HCT116 (cell line): ENCODE results near the gene ABI1. TPM values are rescaled to one million over a fixed set of nuclear protein-coding genes. Genes with fewer than 3 reads are reported as not detected.

Source experiments
- ATAC-seq: fragments of 200-7000 bp; cut with Tn5 transposase; 2 replicates; pipeline ENCODE4 v1.9.1; 2020; ENCODE audit warnings: mild to moderate bottlenecking, moderate library complexity
- BruUV-seq: library from RNA; stranded (reverse); fragments of 400-500 nt; replicated peaks from 2 replicates; lab custom pipeline; 2021; lab: Mats Ljungman, UMichigan
- CTCF ChIA-PET: fragments of 300-600 bp; sonication (Branson Sonifier 250); formaldehyde crosslinking; loops from one replicate; lab custom pipeline; 2021; ENCODE audit warnings: antibody characterized with exemption; lab: Charles Lee
- POLR2A ChIA-PET: fragments of 300-600, 350-600 bp; sonication (Branson Sonifier 250); formaldehyde crosslinking; loops from one replicate; lab custom pipeline; 2021; ENCODE audit warnings: antibody characterized with exemption; lab: Charles Lee
- RAD21 ChIA-PET, 2 experiments: fragments of 300-600 bp; sonication (Branson Sonifier 250); formaldehyde crosslinking; loops; one replicate each; lab custom pipeline; 2023; ENCODE audit warnings: low total read pairs in 2 of 2; ENCODE audit not compliant: uncharacterized antibody in 2 of 2, unreplicated experiment in 2 of 2, low non-redundant PET in 1 of 2; lab: Charles Lee
- DNase-seq: peaks from one replicate; pipeline ENCODE4 v3.0.0-alpha.2; 2010; ENCODE audit warnings: low read depth, low spot score
- H2AFZ ChIP-seq: fragments of 200-600 bp; shearing (Covaris generic), sonication (generic); 2 replicates; pipeline ENCODE4 v1.6.1; 2017; ENCODE audit warnings: low read depth, mixed run types, mixed read lengths, antibody characterized with exemption, low read length; ENCODE audit not compliant: poor library complexity, severe bottlenecking
- H3K27ac ChIP-seq: 2 replicates; pipeline ENCODE4 v1.5.1; 2012; ENCODE audit warnings: low read depth, low read length
- H3K27me3 ChIP-seq: fragments of 200-600 bp; sonication (generic); 2 replicates; pipeline ENCODE4 v1.6.1; 2016; ENCODE audit warnings: mixed run types, low read length, mixed read lengths; ENCODE audit not compliant: insufficient read depth
- H3K36me3 ChIP-seq, 2 experiments: fragments of 200-500 bp in 1 of 2; fragments of 200-600 bp in 1 of 2; sonication (Bioruptor generic) in 1 of 2; sonication (generic) in 1 of 2; 2 replicates each; pipeline versions ENCODE4 v1.5.1 to v1.6.1; 2014 to 2016; ENCODE audit warnings: low read length in 2 of 2, inconsistent platforms in 1 of 2, mixed read lengths in 1 of 2, mixed run types in 1 of 2; ENCODE audit not compliant: insufficient read depth in 2 of 2, control insufficient read depth in 1 of 2
- H3K4me1 ChIP-seq, 2 experiments: fragments of 200-600 bp in 1 of 2; sonication (generic) in 1 of 2; 2 replicates each; pipeline versions ENCODE4 v1.5.1 to v1.6.1; 2012 to 2017; ENCODE audit warnings: low read length in 2 of 2, inconsistent platforms in 1 of 2, mild to moderate bottlenecking in 1 of 2, mixed read lengths in 1 of 2, mixed run types in 1 of 2, moderate library complexity in 1 of 2; ENCODE audit not compliant: insufficient read depth in 2 of 2, control insufficient read depth in 1 of 2
- H3K4me2 ChIP-seq: fragments of 200-600 bp; sonication (generic); 2 replicates; pipeline ENCODE4 v1.6.1; 2017; ENCODE audit warnings: mixed run types, low read length, mixed read lengths
- H3K4me3 ChIP-seq, 2 experiments: fragments of 200-600 bp in 1 of 2; sonication (generic) in 1 of 2; replicated peaks in 1 of 2; 2 replicates each; pipeline ENCODE4 v1.5.1; 2011 to 2016; ENCODE audit warnings: low read length in 2 of 2, control low read depth in 1 of 2, low read depth in 1 of 2, mild to moderate bottlenecking in 1 of 2, mixed read lengths in 1 of 2, mixed run types in 1 of 2
- H3K79me2 ChIP-seq: fragments of 200-600 bp; sonication (generic); 2 replicates; pipeline ENCODE4 v1.6.1; 2017; ENCODE audit warnings: mild to moderate bottlenecking, mixed run types, low read length, moderate library complexity, mixed read lengths; ENCODE audit not compliant: insufficient read depth
- H3K9ac ChIP-seq: fragments of 200-600 bp; sonication (generic); 2 replicates; pipeline ENCODE4 v1.6.1; 2016; ENCODE audit warnings: low read length, mixed read lengths
- H3K9me2 ChIP-seq: fragments of 200-600 bp; sonication (generic), shearing (Covaris generic); 2 replicates; pipeline ENCODE4 v1.6.1; 2017; ENCODE audit warnings: mixed run types, mild to moderate bottlenecking, moderate library complexity; ENCODE audit not compliant: insufficient read depth
- H3K9me3 ChIP-seq, 2 experiments: fragments of 200-500 bp in 1 of 2; fragments of 200-600 bp in 1 of 2; sonication (Bioruptor generic) in 1 of 2; sonication (generic) in 1 of 2; 2 replicates each; pipeline ENCODE4 v1.6.1; 2014 to 2017; ENCODE audit warnings: low read length in 2 of 2, mixed read lengths in 2 of 2, inconsistent platforms in 1 of 2, low read depth in 1 of 2, mild to moderate bottlenecking in 1 of 2, mixed run types in 1 of 2, moderate library complexity in 1 of 2; ENCODE audit not compliant: control insufficient read depth in 1 of 2, insufficient read depth in 1 of 2
- H4K20me1 ChIP-seq: fragments of 200-600 bp; sonication (generic), shearing (Covaris generic); 2 replicates; pipeline ENCODE4 v1.6.1; 2017; ENCODE audit warnings: mixed run types, mild to moderate bottlenecking, moderate library complexity; ENCODE audit not compliant: insufficient read depth
- EGR1 ChIP-seq: IDR thresholded peaks from 2 replicates; pipeline ENCODE4 v1.6.1; 2012; ENCODE audit warnings: low read depth
- ELF1 ChIP-seq: IDR thresholded peaks from 2 replicates; pipeline ENCODE4 v1.6.1; 2012; ENCODE audit warnings: low read depth, borderline replicate concordance
- POLR2AphosphoS5 ChIP-seq: IDR thresholded peaks from 2 replicates; pipeline ENCODE4 v1.6.1; 2011; ENCODE audit warnings: mild to moderate bottlenecking, low read depth, low read length, moderate library complexity
- SIN3A ChIP-seq: IDR thresholded peaks from 2 replicates; pipeline ENCODE4 v1.6.1; 2012; ENCODE audit warnings: low read depth
- SP1 ChIP-seq: IDR thresholded peaks from 2 replicates; pipeline ENCODE4 v1.6.1; 2012; ENCODE audit warnings: low read depth
- SRF ChIP-seq: IDR thresholded peaks from 2 replicates; pipeline ENCODE4 v1.6.1; 2012; ENCODE audit warnings: low read depth
- TCF7L2 ChIP-seq: IDR thresholded peaks from 2 replicates; pipeline ENCODE4 v1.7.0; 2011; ENCODE audit warnings: borderline replicate concordance, inconsistent platforms; ENCODE audit not compliant: insufficient read depth, insufficient read length; ENCODE audit errors: extremely low read depth
- intact Hi-C: fragments of 100-400 bp; cut with micrococcal nuclease; formaldehyde crosslinking; loops from 2 replicates; pipeline ENCODE4 v1.10.0; 2022
- total RNA-seq: library from RNA; stranded (reverse); gene quantifications from one replicate; pipeline ENCODE4 v1.2.1, GENCODE V29; 2021; ENCODE audit not compliant: unreplicated experiment
- TF ChIP-seq, protein P1 (sequence below): IDR thresholded peaks from 2 replicates; pipeline ENCODE4 v1.6.1; 2011; ENCODE audit warnings: mild to moderate bottlenecking, low read length, moderate library complexity; ENCODE audit not compliant: insufficient replicate concordance; ENCODE audit errors: extremely low read depth
- TF ChIP-seq, protein P2 (sequence below): IDR thresholded peaks from 2 replicates; pipeline ENCODE4 v1.6.1; 2012
- TF ChIP-seq, protein P3 (sequence below): IDR thresholded peaks from 2 replicates; pipeline ENCODE4 v1.6.1; 2012; ENCODE audit warnings: low read depth
- TF ChIP-seq, protein P4 (sequence below), 3 experiments: fragments of 200-600 bp in 1 of 3; sonication (generic) in 1 of 3; IDR thresholded peaks in 2 of 3; conservative IDR thresholded peaks in 1 of 3; 2 replicates each; pipeline ENCODE4 v1.5.1; 2012 to 2017; ENCODE audit warnings: low read depth in 2 of 3, low read length in 2 of 3, antibody characterized with exemption in 1 of 3, borderline replicate concordance in 1 of 3, control low read depth in 1 of 3, mild to moderate bottlenecking in 1 of 3, mixed read lengths in 1 of 3, mixed run types in 1 of 3, moderate library complexity in 1 of 3; ENCODE audit not compliant: insufficient read depth in 1 of 3

The ABI1 gene
- total RNA-seq, 1 experiment from 2014 or later, result 34.8 TPM

- Histone ChIP-seq H3K4me1 (no peaks in the 10 kb centered on the region), H3K4me3 (no peak overlapping the region), H3K27ac (no peak overlapping the region), H3K79me2 (peaks cover 28% of the 10 kb centered on the region), H3K4me2 (no peak overlapping the region), H2AFZ (no peak overlapping the region), H3K36me3 (no peaks in the 10 kb centered on the region), H3K27me3 (no peaks in the 10 kb centered on the region), H3K9me3 (no peaks in the 10 kb centered on the region), H4K20me1 (no peaks in the 10 kb centered on the region), H3K9me2 (no peaks in the 10 kb centered on the region), H3K9ac (no peak overlapping the region)
- ATAC-seq (no peak), DNase-seq (no peak)
- ChIA-PET CTCF (no interaction called here), RAD21 (no interaction called here), POLR2A (no interaction called here)
- BruUV-seq, result no TSS peak
- intact Hi-C loops, result no loop called here
- TF ChIP-seq TCF7L2, result no peak
- no peak for TF ChIP-seq SIN3A
- TF ChIP-seq, protein P1, sequence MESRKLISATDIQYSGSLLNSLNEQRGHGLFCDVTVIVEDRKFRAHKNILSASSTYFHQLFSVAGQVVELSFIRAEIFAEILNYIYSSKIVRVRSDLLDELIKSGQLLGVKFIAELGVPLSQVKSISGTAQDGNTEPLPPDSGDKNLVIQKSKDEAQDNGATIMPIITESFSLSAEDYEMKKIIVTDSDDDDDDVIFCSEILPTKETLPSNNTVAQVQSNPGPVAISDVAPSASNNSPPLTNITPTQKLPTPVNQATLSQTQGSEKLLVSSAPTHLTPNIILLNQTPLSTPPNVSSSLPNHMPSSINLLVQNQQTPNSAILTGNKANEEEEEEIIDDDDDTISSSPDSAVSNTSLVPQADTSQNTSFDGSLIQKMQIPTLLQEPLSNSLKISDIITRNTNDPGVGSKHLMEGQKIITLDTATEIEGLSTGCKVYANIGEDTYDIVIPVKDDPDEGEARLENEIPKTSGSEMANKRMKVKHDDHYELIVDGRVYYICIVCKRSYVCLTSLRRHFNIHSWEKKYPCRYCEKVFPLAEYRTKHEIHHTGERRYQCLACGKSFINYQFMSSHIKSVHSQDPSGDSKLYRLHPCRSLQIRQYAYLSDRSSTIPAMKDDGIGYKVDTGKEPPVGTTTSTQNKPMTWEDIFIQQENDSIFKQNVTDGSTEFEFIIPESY, result no peak
- TF ChIP-seq, protein P2, sequence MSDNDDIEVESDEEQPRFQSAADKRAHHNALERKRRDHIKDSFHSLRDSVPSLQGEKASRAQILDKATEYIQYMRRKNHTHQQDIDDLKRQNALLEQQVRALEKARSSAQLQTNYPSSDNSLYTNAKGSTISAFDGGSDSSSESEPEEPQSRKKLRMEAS, result no peak
- TF ChIP-seq SP1, result no peak
- TF ChIP-seq EGR1, result no peak
- no peak for TF ChIP-seq POLR2AphosphoS5
- TF ChIP-seq, protein P3, sequence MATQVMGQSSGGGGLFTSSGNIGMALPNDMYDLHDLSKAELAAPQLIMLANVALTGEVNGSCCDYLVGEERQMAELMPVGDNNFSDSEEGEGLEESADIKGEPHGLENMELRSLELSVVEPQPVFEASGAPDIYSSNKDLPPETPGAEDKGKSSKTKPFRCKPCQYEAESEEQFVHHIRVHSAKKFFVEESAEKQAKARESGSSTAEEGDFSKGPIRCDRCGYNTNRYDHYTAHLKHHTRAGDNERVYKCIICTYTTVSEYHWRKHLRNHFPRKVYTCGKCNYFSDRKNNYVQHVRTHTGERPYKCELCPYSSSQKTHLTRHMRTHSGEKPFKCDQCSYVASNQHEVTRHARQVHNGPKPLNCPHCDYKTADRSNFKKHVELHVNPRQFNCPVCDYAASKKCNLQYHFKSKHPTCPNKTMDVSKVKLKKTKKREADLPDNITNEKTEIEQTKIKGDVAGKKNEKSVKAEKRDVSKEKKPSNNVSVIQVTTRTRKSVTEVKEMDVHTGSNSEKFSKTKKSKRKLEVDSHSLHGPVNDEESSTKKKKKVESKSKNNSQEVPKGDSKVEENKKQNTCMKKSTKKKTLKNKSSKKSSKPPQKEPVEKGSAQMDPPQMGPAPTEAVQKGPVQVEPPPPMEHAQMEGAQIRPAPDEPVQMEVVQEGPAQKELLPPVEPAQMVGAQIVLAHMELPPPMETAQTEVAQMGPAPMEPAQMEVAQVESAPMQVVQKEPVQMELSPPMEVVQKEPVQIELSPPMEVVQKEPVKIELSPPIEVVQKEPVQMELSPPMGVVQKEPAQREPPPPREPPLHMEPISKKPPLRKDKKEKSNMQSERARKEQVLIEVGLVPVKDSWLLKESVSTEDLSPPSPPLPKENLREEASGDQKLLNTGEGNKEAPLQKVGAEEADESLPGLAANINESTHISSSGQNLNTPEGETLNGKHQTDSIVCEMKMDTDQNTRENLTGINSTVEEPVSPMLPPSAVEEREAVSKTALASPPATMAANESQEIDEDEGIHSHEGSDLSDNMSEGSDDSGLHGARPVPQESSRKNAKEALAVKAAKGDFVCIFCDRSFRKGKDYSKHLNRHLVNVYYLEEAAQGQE, result no peak
- TF ChIP-seq ELF1, result no peak
- no peak for TF ChIP-seq SRF
- TF ChIP-seq, protein P4, sequence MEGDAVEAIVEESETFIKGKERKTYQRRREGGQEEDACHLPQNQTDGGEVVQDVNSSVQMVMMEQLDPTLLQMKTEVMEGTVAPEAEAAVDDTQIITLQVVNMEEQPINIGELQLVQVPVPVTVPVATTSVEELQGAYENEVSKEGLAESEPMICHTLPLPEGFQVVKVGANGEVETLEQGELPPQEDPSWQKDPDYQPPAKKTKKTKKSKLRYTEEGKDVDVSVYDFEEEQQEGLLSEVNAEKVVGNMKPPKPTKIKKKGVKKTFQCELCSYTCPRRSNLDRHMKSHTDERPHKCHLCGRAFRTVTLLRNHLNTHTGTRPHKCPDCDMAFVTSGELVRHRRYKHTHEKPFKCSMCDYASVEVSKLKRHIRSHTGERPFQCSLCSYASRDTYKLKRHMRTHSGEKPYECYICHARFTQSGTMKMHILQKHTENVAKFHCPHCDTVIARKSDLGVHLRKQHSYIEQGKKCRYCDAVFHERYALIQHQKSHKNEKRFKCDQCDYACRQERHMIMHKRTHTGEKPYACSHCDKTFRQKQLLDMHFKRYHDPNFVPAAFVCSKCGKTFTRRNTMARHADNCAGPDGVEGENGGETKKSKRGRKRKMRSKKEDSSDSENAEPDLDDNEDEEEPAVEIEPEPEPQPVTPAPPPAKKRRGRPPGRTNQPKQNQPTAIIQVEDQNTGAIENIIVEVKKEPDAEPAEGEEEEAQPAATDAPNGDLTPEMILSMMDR (IDR thresholded peaks at IDR 0.05 in 2 of 3, conservative IDR thresholded peaks at IDR 0.05 in 1 of 3; ENCODE audit: borderline replicate concordance in 1 of 3, insufficient read depth in 1 of 3, low read depth in 2 of 3, low read length in 2 of 3), result no peak
Observed at GRCh38 chr10:26810435-26811026, 50.2 kb downstream of the ABI1 start.
